ENCODE results near the gene LTV1.

GRCh38 chr6:143884216-143884900 is 41.2 kb downstream of the LTV1 start:
- TF ChIP-seq CTCF (IDR thresholded peaks at IDR 0.05) (no peak), POLR2A (IDR thresholded peaks at IDR 0.05) (no peak), POLR2AphosphoS5 (IDR thresholded peaks at IDR 0.05) (no peak), EP300 (IDR thresholded peaks at IDR 0.05) (no peak)

Data from upper lobe of left lung (tissue), 4 donors.